ENCODE data around the gene RPS3. TPM values are rescaled to one million over a fixed set of nuclear protein-coding genes. Genes with fewer than 3 reads are reported as not detected.

RPS3 gene
- total RNA-seq, 2 donors from 2014 or later = 2,923 to 3,877 TPM

GRCh38 chr11:75350122-75350742, 49.1 kb upstream of the RPS3 start:
- peak overlapping the region; percentile 90 for H3K4me3 ChIP-seq (ENCODE audit: low read length)
- H3K27me3 Mint-ChIP-seq (ENCODE audit: insufficient read depth) = no peaks in the 10 kb centered on the region
- no peaks in the 10 kb centered on the region for H3K27me3 ChIP-seq (ENCODE audit: control insufficient read depth, insufficient read depth, low read length, poor library complexity, severe bottlenecking)
- peak overlapping the region; percentile 73 for H3K9ac ChIP-seq (ENCODE audit: extremely low read depth, low read length, poor library complexity, severe bottlenecking)
- H3K36me3 Mint-ChIP-seq (ENCODE audit: low read depth) = peaks cover 13% of the 10 kb centered on the region
- peaks cover 19% of the 10 kb centered on the region for H3K4me1 ChIP-seq (ENCODE audit: control insufficient read depth, insufficient read depth, low read length)
- peaks cover 27% of the 10 kb centered on the region for H3K36me3 ChIP-seq (ENCODE audit: control insufficient read depth, insufficient read depth, low read length)
- H3K27ac ChIP-seq (ENCODE audit: low read depth, low read length) = peak overlapping the region; percentile 50
- 50 to 60% methylated on average over 6 to 9 of the region's 9 CpGs for WGBS, 2 experiments (ENCODE audit: insufficient coverage in 1 of 2, insufficient read length in 1 of 2)
- H3K27ac Mint-ChIP-seq = peak overlapping the region; percentile 93
- H3K4me3 Mint-ChIP-seq = peak overlapping the region; percentile 86
- peaks cover 64% of the 10 kb centered on the region for H3K4me1 Mint-ChIP-seq
- no peaks in the 10 kb centered on the region for H3K9me3 ChIP-seq (ENCODE audit: control insufficient read depth, low read length)
- TF ChIP-seq, protein P1, sequence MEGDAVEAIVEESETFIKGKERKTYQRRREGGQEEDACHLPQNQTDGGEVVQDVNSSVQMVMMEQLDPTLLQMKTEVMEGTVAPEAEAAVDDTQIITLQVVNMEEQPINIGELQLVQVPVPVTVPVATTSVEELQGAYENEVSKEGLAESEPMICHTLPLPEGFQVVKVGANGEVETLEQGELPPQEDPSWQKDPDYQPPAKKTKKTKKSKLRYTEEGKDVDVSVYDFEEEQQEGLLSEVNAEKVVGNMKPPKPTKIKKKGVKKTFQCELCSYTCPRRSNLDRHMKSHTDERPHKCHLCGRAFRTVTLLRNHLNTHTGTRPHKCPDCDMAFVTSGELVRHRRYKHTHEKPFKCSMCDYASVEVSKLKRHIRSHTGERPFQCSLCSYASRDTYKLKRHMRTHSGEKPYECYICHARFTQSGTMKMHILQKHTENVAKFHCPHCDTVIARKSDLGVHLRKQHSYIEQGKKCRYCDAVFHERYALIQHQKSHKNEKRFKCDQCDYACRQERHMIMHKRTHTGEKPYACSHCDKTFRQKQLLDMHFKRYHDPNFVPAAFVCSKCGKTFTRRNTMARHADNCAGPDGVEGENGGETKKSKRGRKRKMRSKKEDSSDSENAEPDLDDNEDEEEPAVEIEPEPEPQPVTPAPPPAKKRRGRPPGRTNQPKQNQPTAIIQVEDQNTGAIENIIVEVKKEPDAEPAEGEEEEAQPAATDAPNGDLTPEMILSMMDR (conservative IDR thresholded peaks at IDR 0.05) = no peak
- H3K9me3 Mint-ChIP-seq = no peaks in the 10 kb centered on the region
- peak; percentile 46 for DNase-seq

DNA sequence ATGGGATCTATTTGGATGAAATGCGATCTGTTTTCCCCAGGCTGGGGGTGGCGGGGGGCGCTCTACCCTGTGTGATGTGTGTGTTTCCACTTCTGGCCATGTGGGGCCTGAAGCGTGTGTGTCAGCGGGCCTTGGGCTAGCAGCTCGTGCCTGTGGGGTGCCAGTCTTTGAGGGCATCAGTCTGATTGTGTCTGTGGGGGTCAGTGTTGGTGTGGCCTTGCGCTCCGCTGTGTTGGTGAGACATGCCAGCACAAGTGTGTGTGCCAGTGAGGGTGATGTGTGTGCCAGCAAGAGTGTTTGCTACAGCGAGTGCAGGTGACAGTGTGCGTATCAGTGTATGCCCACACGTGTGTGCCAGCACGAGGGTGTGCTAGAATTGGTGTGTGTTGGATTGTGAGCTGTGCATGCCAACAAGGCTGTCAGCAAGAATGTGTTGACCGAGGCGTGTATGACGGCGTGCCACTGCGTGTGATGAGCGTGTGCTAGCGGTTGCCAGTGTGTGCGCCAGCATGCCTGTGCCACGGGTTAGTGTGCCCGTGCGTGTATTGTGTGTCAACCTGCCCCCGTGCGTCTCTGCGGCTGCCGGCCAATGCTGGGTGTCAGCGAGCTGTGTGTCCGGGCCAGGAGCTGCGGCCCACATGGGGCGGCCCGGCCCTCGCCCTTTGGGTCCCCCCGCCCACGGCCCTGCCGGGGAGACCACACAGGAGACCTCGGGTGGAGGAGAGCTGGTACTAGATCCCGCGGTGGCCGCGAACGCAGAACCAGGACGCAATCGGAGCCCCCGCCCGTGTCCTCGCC, 48.4 kb upstream of the RPS3 start:
- Mint-ChIP-seq H3K4me1 (peaks cover 59% of the 10 kb centered on the region), H3K4me3 (peak overlapping the region; percentile 86), H3K36me3 (ENCODE audit: low read depth) (peaks cover 13% of the 10 kb centered on the region), H3K27me3 (ENCODE audit: insufficient read depth) (no peaks in the 10 kb centered on the region), H3K27ac (peak overlapping the region; percentile 93), H3K9me3 (no peaks in the 10 kb centered on the region)
- H3K27me3 ChIP-seq (ENCODE audit: control insufficient read depth, insufficient read depth, low read length, poor library complexity, severe bottlenecking) = no peaks in the 10 kb centered on the region
- TF ChIP-seq, protein P1 (conservative IDR thresholded peaks at IDR 0.05) = peak; percentile 57
- peaks cover 19% of the 10 kb centered on the region for H3K4me1 ChIP-seq (ENCODE audit: control insufficient read depth, insufficient read depth, low read length)
- peak; percentile 87 for DNase-seq
- peak overlapping the region; percentile 90 for H3K4me3 ChIP-seq (ENCODE audit: low read length)
- H3K9ac ChIP-seq (ENCODE audit: extremely low read depth, low read length, poor library complexity, severe bottlenecking) = peak overlapping the region; percentile 73
- WGBS, 2 experiments (ENCODE audit: insufficient coverage in 1 of 2, insufficient read length in 1 of 2) = 8 to 16% methylated on average over 21 to 47 of the region's 47 CpGs
- H3K27ac ChIP-seq (ENCODE audit: low read depth, low read length) = no peak overlapping the region
- no peaks in the 10 kb centered on the region for H3K9me3 ChIP-seq (ENCODE audit: control insufficient read depth, low read length)
- peaks cover 27% of the 10 kb centered on the region for H3K36me3 ChIP-seq (ENCODE audit: control insufficient read depth, insufficient read depth, low read length)

DNA sequence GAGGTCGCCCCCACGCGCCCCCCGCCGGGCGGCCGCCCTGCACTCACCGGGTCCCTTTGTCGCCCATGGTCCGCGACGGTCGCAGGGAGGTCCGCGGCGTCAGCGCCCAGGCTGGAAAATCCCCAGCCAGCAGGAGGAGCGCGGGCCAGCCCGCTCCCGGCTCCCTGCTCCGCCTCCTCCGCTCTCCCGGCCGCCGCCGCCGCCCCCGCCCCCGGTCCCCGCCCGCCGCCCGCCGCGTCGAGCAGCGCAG, 47.9 kb upstream of the RPS3 start, which contains the start of gene ARRB1:
TSS of gene ARRB1 (minus strand) at position 121 of the 250 bp plus-strand sequence. CDS start at position 67, 54 bp downstream.
- Histone ChIP-seq H3K36me3 (ENCODE audit: control insufficient read depth, insufficient read depth, low read length) (peaks cover 27% of the 10 kb centered on the region), H3K27me3 (ENCODE audit: control insufficient read depth, insufficient read depth, low read length, poor library complexity, severe bottlenecking) (no peaks in the 10 kb centered on the region), H3K4me1 (ENCODE audit: control insufficient read depth, insufficient read depth, low read length) (peaks cover 19% of the 10 kb centered on the region), H3K9me3 (ENCODE audit: control insufficient read depth, low read length) (no peaks in the 10 kb centered on the region), H3K27ac (ENCODE audit: low read depth, low read length) (peak within 1 kb of the TSS; percentile 57), H3K4me3 (ENCODE audit: low read length) (peak within 1 kb of the TSS; percentile 90), H3K9ac (ENCODE audit: extremely low read depth, low read length, poor library complexity, severe bottlenecking) (peak within 1 kb of the TSS; percentile 76)
- Mint-ChIP-seq H3K4me1 (peaks cover 54% of the 10 kb centered on the region), H3K27me3 (ENCODE audit: insufficient read depth) (no peaks in the 10 kb centered on the region), H3K36me3 (ENCODE audit: low read depth) (peaks cover 13% of the 10 kb centered on the region), H3K4me3 (peak within 1 kb of the TSS; percentile 86), H3K27ac (peak within 1 kb of the TSS; percentile 93), H3K9me3 (no peaks in the 10 kb centered on the region)
- 0% methylated on average over 37 of the region's 38 CpGs; no CpG with 5 or more reads in 1 of the 2 experiments for WGBS, 2 experiments (ENCODE audit: insufficient coverage in 1 of 2, insufficient read length in 1 of 2)
- TF ChIP-seq, protein P1 (conservative IDR thresholded peaks at IDR 0.05) = no peak
- DNase-seq = peak; percentile 82

Data from endodermal cell (in vitro differentiated cells).